HCT116 (cell line): ENCODE measurements around the gene ANKHD1. TPM values are rescaled to one million over a fixed set of nuclear protein-coding genes. Genes with fewer than 3 reads are reported as not detected.

Experiments
- ATAC-seq: fragments of 200-7000 bp; cut with Tn5 transposase; 2 replicates; pipeline ENCODE4 v1.9.1; 2020; ENCODE audit warnings: mild to moderate bottlenecking, moderate library complexity
- BruUV-seq: library from RNA; stranded (reverse); fragments of 400-500 nt; replicated peaks from 2 replicates; lab custom pipeline; 2021; lab: Mats Ljungman, UMichigan
- CTCF ChIA-PET: fragments of 300-600 bp; sonication (Branson Sonifier 250); formaldehyde crosslinking; loops from one replicate; lab custom pipeline; 2021; ENCODE audit warnings: antibody characterized with exemption; lab: Charles Lee
- POLR2A ChIA-PET: fragments of 300-600, 350-600 bp; sonication (Branson Sonifier 250); formaldehyde crosslinking; loops from one replicate; lab custom pipeline; 2021; ENCODE audit warnings: antibody characterized with exemption; lab: Charles Lee
- RAD21 ChIA-PET, 2 experiments: fragments of 300-600 bp; sonication (Branson Sonifier 250); formaldehyde crosslinking; loops; one replicate each; lab custom pipeline; 2023; ENCODE audit warnings: low total read pairs in 2 of 2; ENCODE audit not compliant: uncharacterized antibody in 2 of 2, unreplicated experiment in 2 of 2, low non-redundant PET in 1 of 2; lab: Charles Lee
- DNase-seq: peaks from one replicate; pipeline ENCODE4 v3.0.0-alpha.2; 2010; ENCODE audit warnings: low read depth, low spot score
- H2AFZ ChIP-seq: fragments of 200-600 bp; shearing (Covaris generic), sonication (generic); 2 replicates; pipeline ENCODE4 v1.6.1; 2017; ENCODE audit warnings: low read depth, mixed run types, mixed read lengths, antibody characterized with exemption, low read length; ENCODE audit not compliant: poor library complexity, severe bottlenecking
- H3K27ac ChIP-seq: 2 replicates; pipeline ENCODE4 v1.5.1; 2012; ENCODE audit warnings: low read depth, low read length
- H3K27me3 ChIP-seq: fragments of 200-600 bp; sonication (generic); 2 replicates; pipeline ENCODE4 v1.6.1; 2016; ENCODE audit warnings: mixed run types, low read length, mixed read lengths; ENCODE audit not compliant: insufficient read depth
- H3K36me3 ChIP-seq, 2 experiments: fragments of 200-500 bp in 1 of 2; fragments of 200-600 bp in 1 of 2; sonication (Bioruptor generic) in 1 of 2; sonication (generic) in 1 of 2; 2 replicates each; pipeline versions ENCODE4 v1.5.1 to v1.6.1; 2014 to 2016; ENCODE audit warnings: low read length in 2 of 2, inconsistent platforms in 1 of 2, mixed read lengths in 1 of 2, mixed run types in 1 of 2; ENCODE audit not compliant: insufficient read depth in 2 of 2, control insufficient read depth in 1 of 2
- H3K4me1 ChIP-seq, 2 experiments: fragments of 200-600 bp in 1 of 2; sonication (generic) in 1 of 2; 2 replicates each; pipeline versions ENCODE4 v1.5.1 to v1.6.1; 2012 to 2017; ENCODE audit warnings: low read length in 2 of 2, inconsistent platforms in 1 of 2, mild to moderate bottlenecking in 1 of 2, mixed read lengths in 1 of 2, mixed run types in 1 of 2, moderate library complexity in 1 of 2; ENCODE audit not compliant: insufficient read depth in 2 of 2, control insufficient read depth in 1 of 2
- H3K4me2 ChIP-seq: fragments of 200-600 bp; sonication (generic); 2 replicates; pipeline ENCODE4 v1.6.1; 2017; ENCODE audit warnings: mixed run types, low read length, mixed read lengths
- H3K4me3 ChIP-seq, 2 experiments: fragments of 200-600 bp in 1 of 2; sonication (generic) in 1 of 2; replicated peaks in 1 of 2; 2 replicates each; pipeline ENCODE4 v1.5.1; 2011 to 2016; ENCODE audit warnings: low read length in 2 of 2, control low read depth in 1 of 2, low read depth in 1 of 2, mild to moderate bottlenecking in 1 of 2, mixed read lengths in 1 of 2, mixed run types in 1 of 2
- H3K79me2 ChIP-seq: fragments of 200-600 bp; sonication (generic); 2 replicates; pipeline ENCODE4 v1.6.1; 2017; ENCODE audit warnings: mild to moderate bottlenecking, mixed run types, low read length, moderate library complexity, mixed read lengths; ENCODE audit not compliant: insufficient read depth
- H3K9ac ChIP-seq: fragments of 200-600 bp; sonication (generic); 2 replicates; pipeline ENCODE4 v1.6.1; 2016; ENCODE audit warnings: low read length, mixed read lengths
- H3K9me2 ChIP-seq: fragments of 200-600 bp; sonication (generic), shearing (Covaris generic); 2 replicates; pipeline ENCODE4 v1.6.1; 2017; ENCODE audit warnings: mixed run types, mild to moderate bottlenecking, moderate library complexity; ENCODE audit not compliant: insufficient read depth
- H3K9me3 ChIP-seq, 2 experiments: fragments of 200-500 bp in 1 of 2; fragments of 200-600 bp in 1 of 2; sonication (Bioruptor generic) in 1 of 2; sonication (generic) in 1 of 2; 2 replicates each; pipeline ENCODE4 v1.6.1; 2014 to 2017; ENCODE audit warnings: low read length in 2 of 2, mixed read lengths in 2 of 2, inconsistent platforms in 1 of 2, low read depth in 1 of 2, mild to moderate bottlenecking in 1 of 2, mixed run types in 1 of 2, moderate library complexity in 1 of 2; ENCODE audit not compliant: control insufficient read depth in 1 of 2, insufficient read depth in 1 of 2
- H4K20me1 ChIP-seq: fragments of 200-600 bp; sonication (generic), shearing (Covaris generic); 2 replicates; pipeline ENCODE4 v1.6.1; 2017; ENCODE audit warnings: mixed run types, mild to moderate bottlenecking, moderate library complexity; ENCODE audit not compliant: insufficient read depth
- CEBPB ChIP-seq: IDR thresholded peaks from 2 replicates; pipeline ENCODE4 v1.6.1; 2012; ENCODE audit warnings: low read depth
- MAX ChIP-seq: IDR thresholded peaks from 2 replicates; pipeline ENCODE4 v1.6.1; 2012
- POLR2A ChIP-seq: IDR thresholded peaks from 2 replicates; pipeline ENCODE4 v1.7.0; 2011; ENCODE audit warnings: borderline replicate concordance; ENCODE audit not compliant: insufficient read depth, insufficient read length; ENCODE audit errors: extremely low read depth
- POLR2AphosphoS5 ChIP-seq: IDR thresholded peaks from 2 replicates; pipeline ENCODE4 v1.6.1; 2011; ENCODE audit warnings: mild to moderate bottlenecking, low read depth, low read length, moderate library complexity
- ZBTB33 ChIP-seq: IDR thresholded peaks from 2 replicates; pipeline ENCODE4 v1.6.1; 2011; ENCODE audit warnings: mild to moderate bottlenecking, low read length, moderate library complexity; ENCODE audit not compliant: insufficient replicate concordance; ENCODE audit errors: extremely low read depth
- ZFX ChIP-seq: fragments of 450-650 bp; IDR thresholded peaks from 2 replicates; pipeline ENCODE4 v1.6.1; 2017
- intact Hi-C: fragments of 100-400 bp; cut with micrococcal nuclease; formaldehyde crosslinking; loops from 2 replicates; pipeline ENCODE4 v1.10.0; 2022
- total RNA-seq: library from RNA; stranded (reverse); gene quantifications from one replicate; pipeline ENCODE4 v1.2.1, GENCODE V29; 2021; ENCODE audit not compliant: unreplicated experiment
- TF ChIP-seq, protein P1 (sequence below): IDR thresholded peaks from 2 replicates; pipeline ENCODE4 v1.6.1; 2012
- TF ChIP-seq, protein P2 (sequence below), 3 experiments: fragments of 200-600 bp in 1 of 3; sonication (generic) in 1 of 3; IDR thresholded peaks in 2 of 3; conservative IDR thresholded peaks in 1 of 3; 2 replicates each; pipeline ENCODE4 v1.5.1; 2012 to 2017; ENCODE audit warnings: low read depth in 2 of 3, low read length in 2 of 3, antibody characterized with exemption in 1 of 3, borderline replicate concordance in 1 of 3, control low read depth in 1 of 3, mild to moderate bottlenecking in 1 of 3, mixed read lengths in 1 of 3, mixed run types in 1 of 3, moderate library complexity in 1 of 3; ENCODE audit not compliant: insufficient read depth in 1 of 3

Gene ANKHD1
- total RNA-seq, 1 experiment from 2014 or later: 80.8 TPM

- Histone ChIP-seq H3K4me1 (peaks cover 8 to 39% of the 10 kb centered on the region in 2 experiments), H3K9me2 (no peaks in the 10 kb centered on the region), H3K9ac (no peak overlapping the region), H3K79me2 (peaks cover 68% of the 10 kb centered on the region), H3K36me3 (peaks cover 9 to 38% of the 10 kb centered on the region in 2 experiments; a peak in 3 of 4 replicates), H3K27ac (no peak overlapping the region), H3K4me2 (no peak overlapping the region), H4K20me1 (no peaks in the 10 kb centered on the region; the same call in 1 of the 2 replicates), H2AFZ (no peak overlapping the region), H3K9me3 (no peaks in the 10 kb centered on the region), H3K4me3 (no peak overlapping the region), H3K27me3 (no peaks in the 10 kb centered on the region)
- no TSS peak for BruUV-seq
- ChIA-PET CTCF (no interaction called here), RAD21 (no interaction called here), POLR2A (no interaction called here)
- TF ChIP-seq CEBPB (no peak), POLR2A (no peak), POLR2AphosphoS5 (peak; percentile 23; the same call in 1 of the 2 replicates)
- TF ChIP-seq, protein P1, sequence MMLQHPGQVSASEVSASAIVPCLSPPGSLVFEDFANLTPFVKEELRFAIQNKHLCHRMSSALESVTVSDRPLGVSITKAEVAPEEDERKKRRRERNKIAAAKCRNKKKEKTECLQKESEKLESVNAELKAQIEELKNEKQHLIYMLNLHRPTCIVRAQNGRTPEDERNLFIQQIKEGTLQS: no peak
- DNase-seq: no peak
- intact Hi-C loops: no loop called here
- no peak for ATAC-seq
These were observed 152.0 kb downstream of the ANKHD1 start for GRCh38 chr5:140553657-140554056.

DNA sequence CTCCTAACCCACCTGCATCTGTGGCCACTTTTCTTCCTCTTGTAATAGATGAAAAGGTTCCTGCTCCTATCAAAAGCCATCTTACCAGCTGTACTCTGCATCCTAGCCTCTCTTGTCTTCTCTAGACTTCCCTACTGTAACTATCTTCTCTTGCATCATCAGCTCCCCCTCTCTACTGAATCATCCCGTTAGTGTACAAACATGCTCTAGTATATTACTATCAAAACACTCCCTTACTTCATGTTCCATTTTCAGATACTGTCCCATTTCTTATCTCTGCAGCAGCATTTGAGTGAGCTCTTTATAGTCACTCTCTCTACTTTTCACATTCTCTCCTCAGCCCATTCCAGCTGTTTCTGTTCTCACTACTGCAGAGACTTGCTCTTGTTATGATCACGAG, 152.8 kb downstream of the ANKHD1 start:
- no peak for DNase-seq
- H3K4me2 ChIP-seq: no peak overlapping the region
- H3K27ac ChIP-seq: no peak overlapping the region
- peaks cover 8 to 33% of the 10 kb centered on the region in 2 experiments for H3K4me1 ChIP-seq
- RAD21 ChIA-PET: no interaction called here
- H3K27me3 ChIP-seq: no peaks in the 10 kb centered on the region
- peaks cover 9 to 30% of the 10 kb centered on the region in 2 experiments; a peak in 3 of 4 replicates for H3K36me3 ChIP-seq
- H3K9ac ChIP-seq: no peak overlapping the region
- POLR2A ChIA-PET: no interaction called here
- ATAC-seq: no peak
- CTCF ChIA-PET: no interaction called here
- no peak for TF ChIP-seq ZBTB33
- TF ChIP-seq ZFX: no peak
- TF ChIP-seq, protein P2, sequence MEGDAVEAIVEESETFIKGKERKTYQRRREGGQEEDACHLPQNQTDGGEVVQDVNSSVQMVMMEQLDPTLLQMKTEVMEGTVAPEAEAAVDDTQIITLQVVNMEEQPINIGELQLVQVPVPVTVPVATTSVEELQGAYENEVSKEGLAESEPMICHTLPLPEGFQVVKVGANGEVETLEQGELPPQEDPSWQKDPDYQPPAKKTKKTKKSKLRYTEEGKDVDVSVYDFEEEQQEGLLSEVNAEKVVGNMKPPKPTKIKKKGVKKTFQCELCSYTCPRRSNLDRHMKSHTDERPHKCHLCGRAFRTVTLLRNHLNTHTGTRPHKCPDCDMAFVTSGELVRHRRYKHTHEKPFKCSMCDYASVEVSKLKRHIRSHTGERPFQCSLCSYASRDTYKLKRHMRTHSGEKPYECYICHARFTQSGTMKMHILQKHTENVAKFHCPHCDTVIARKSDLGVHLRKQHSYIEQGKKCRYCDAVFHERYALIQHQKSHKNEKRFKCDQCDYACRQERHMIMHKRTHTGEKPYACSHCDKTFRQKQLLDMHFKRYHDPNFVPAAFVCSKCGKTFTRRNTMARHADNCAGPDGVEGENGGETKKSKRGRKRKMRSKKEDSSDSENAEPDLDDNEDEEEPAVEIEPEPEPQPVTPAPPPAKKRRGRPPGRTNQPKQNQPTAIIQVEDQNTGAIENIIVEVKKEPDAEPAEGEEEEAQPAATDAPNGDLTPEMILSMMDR (IDR thresholded peaks at IDR 0.05 in 2 of 3, conservative IDR thresholded peaks at IDR 0.05 in 1 of 3; ENCODE audit: borderline replicate concordance in 1 of 3, insufficient read depth in 1 of 3, low read depth in 2 of 3, low read length in 2 of 3): no peak
- no peak for TF ChIP-seq MAX
- TF ChIP-seq CEBPB: no peak
- no peaks in the 10 kb centered on the region for H3K9me3 ChIP-seq
- H4K20me1 ChIP-seq: no peaks in the 10 kb centered on the region; the same call in 1 of the 2 replicates
- no peaks in the 10 kb centered on the region for H3K9me2 ChIP-seq
- H2AFZ ChIP-seq: no peak overlapping the region
- intact Hi-C loops: no loop called here
- BruUV-seq: no TSS peak
- peaks cover 62% of the 10 kb centered on the region for H3K79me2 ChIP-seq
- no peak overlapping the region for H3K4me3 ChIP-seq
